22Rv1 (cell line): Measurements from ENCODE around the gene LILRB3.

Experiments used
- ZFX ChIP-seq: fragments of 450-650 bp; IDR thresholded peaks from 2 replicates; pipeline ENCODE4 v1.6.1; 2017; ENCODE audit warnings: antibody characterized with exemption, borderline replicate concordance
- TF ChIP-seq, protein P1 (sequence below): fragments of 450-650 bp; IDR thresholded peaks from 2 replicates; pipeline ENCODE4 v1.5.1; 2017; ENCODE audit warnings: mild to moderate bottlenecking

DNA sequence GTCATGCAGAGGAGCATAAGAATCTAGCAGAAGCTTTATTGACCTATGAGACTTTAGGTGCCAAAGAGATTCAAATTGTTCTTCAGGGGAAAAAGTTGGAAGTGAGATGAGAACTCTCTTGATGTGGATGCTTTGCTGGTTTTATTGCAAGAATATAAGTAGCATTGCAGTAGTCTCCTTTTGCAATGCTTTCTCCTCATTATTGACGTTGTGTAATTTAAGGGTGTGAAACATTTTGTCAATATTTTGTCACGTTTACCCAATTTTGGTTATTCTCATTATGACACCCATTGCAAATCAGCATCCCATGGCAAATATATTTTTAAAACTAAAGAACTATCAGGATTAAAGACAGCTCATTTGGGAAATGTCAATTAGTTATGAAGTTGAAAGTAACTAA lies 46.1 kb upstream of the LILRB3 start:
- TF ChIP-seq, protein P1, sequence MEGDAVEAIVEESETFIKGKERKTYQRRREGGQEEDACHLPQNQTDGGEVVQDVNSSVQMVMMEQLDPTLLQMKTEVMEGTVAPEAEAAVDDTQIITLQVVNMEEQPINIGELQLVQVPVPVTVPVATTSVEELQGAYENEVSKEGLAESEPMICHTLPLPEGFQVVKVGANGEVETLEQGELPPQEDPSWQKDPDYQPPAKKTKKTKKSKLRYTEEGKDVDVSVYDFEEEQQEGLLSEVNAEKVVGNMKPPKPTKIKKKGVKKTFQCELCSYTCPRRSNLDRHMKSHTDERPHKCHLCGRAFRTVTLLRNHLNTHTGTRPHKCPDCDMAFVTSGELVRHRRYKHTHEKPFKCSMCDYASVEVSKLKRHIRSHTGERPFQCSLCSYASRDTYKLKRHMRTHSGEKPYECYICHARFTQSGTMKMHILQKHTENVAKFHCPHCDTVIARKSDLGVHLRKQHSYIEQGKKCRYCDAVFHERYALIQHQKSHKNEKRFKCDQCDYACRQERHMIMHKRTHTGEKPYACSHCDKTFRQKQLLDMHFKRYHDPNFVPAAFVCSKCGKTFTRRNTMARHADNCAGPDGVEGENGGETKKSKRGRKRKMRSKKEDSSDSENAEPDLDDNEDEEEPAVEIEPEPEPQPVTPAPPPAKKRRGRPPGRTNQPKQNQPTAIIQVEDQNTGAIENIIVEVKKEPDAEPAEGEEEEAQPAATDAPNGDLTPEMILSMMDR = no peak
- TF ChIP-seq ZFX = no peak
